Measurements from ENCODE around the gene CUEDC2. TPM values are rescaled to one million over a fixed set of nuclear protein-coding genes. Genes with fewer than 3 reads are reported as not detected.

The CUEDC2 gene
- total RNA-seq, 1 donor from 2014 or later = 86.1 TPM

GRCh38 chr10:102452672-102453340 lies 20.4 kb upstream of the CUEDC2 start:
- TF ChIP-seq CTCF (conservative IDR thresholded peaks at IDR 0.05) = no peak
- H3K27ac Mint-ChIP-seq = peak overlapping the region; percentile 57
- H3K4me3 Mint-ChIP-seq = peak overlapping the region; percentile 75
- no peaks in the 10 kb centered on the region for H3K36me3 Mint-ChIP-seq
- H3K27me3 Mint-ChIP-seq = no peaks in the 10 kb centered on the region
- H3K9me3 Mint-ChIP-seq = no peaks in the 10 kb centered on the region
- H3K4me1 Mint-ChIP-seq (ENCODE audit: unreplicated experiment) = peaks cover 12% of the 10 kb centered on the region
- no peak for DNase-seq (ENCODE audit: extremely low spot score, unreplicated experiment)

- H3K27me3 Mint-ChIP-seq = no peaks in the 10 kb centered on the region
- no peak for TF ChIP-seq CTCF (conservative IDR thresholded peaks at IDR 0.05)
- no peaks in the 10 kb centered on the region for H3K36me3 Mint-ChIP-seq
- H3K9me3 Mint-ChIP-seq = no peaks in the 10 kb centered on the region
- peak within 1 kb of the TSS; percentile 90 for H3K4me3 Mint-ChIP-seq
- peaks cover 12% of the 10 kb centered on the region for H3K4me1 Mint-ChIP-seq (ENCODE audit: unreplicated experiment)
- DNase-seq (ENCODE audit: extremely low spot score, unreplicated experiment) = no peak
- H3K27ac Mint-ChIP-seq = peak within 1 kb of the TSS; percentile 88
These were observed 19.0 kb upstream of the CUEDC2 start, which contains the start of gene C10orf95 for GRCh38 chr10:102451105-102451969. Gene C10orf95, minus strand, starts transcription at chr10:102451543. Its CDS starts 450 bp downstream, at chr10:102451093.

- Mint-ChIP-seq H3K36me3 (no peaks in the 10 kb centered on the region), H3K4me3 (peak overlapping the region; percentile 96), H3K27ac (peak overlapping the region; percentile 95), H3K9me3 (no peaks in the 10 kb centered on the region), H3K27me3 (no peaks in the 10 kb centered on the region), H3K4me1 (ENCODE audit: unreplicated experiment) (peaks cover 12% of the 10 kb centered on the region)
- no peak for TF ChIP-seq CTCF (conservative IDR thresholded peaks at IDR 0.05)
- DNase-seq (ENCODE audit: extremely low spot score, unreplicated experiment) = peak; percentile 89
These were observed 18.2 kb upstream of the CUEDC2 start for GRCh38 chr10:102450374-102451104.

- Mint-ChIP-seq H3K9me3 (no peaks in the 10 kb centered on the region), H3K27ac (peak overlapping the region; percentile 95), H3K36me3 (no peaks in the 10 kb centered on the region), H3K4me1 (ENCODE audit: unreplicated experiment) (peaks cover 12% of the 10 kb centered on the region), H3K27me3 (no peaks in the 10 kb centered on the region), H3K4me3 (peak overlapping the region; percentile 96)
- no peak for DNase-seq (ENCODE audit: extremely low spot score, unreplicated experiment)
- TF ChIP-seq CTCF (conservative IDR thresholded peaks at IDR 0.05) = no peak
These were observed 17.7 kb upstream of the CUEDC2 start for GRCh38 chr10:102450124-102450373.

GRCh38 chr10:102449321-102450123 lies 17.1 kb upstream of the CUEDC2 start:
- no peak for TF ChIP-seq CTCF (conservative IDR thresholded peaks at IDR 0.05)
- Mint-ChIP-seq H3K9me3 (no peaks in the 10 kb centered on the region), H3K36me3 (no peaks in the 10 kb centered on the region), H3K27me3 (no peaks in the 10 kb centered on the region), H3K27ac (peak overlapping the region; percentile 95), H3K4me3 (peak overlapping the region; percentile 96), H3K4me1 (ENCODE audit: unreplicated experiment) (peaks cover 12% of the 10 kb centered on the region)
- no peak for DNase-seq (ENCODE audit: extremely low spot score, unreplicated experiment)

Data from type B pancreatic cell (in vitro differentiated cells).